Measurements from ENCODE around the gene USP7. TPM values are rescaled to one million over a fixed set of nuclear protein-coding genes. Genes with fewer than 3 reads are reported as not detected.

USP7 gene
- total RNA-seq, 2 donors from 2014 or later: 114 to 140 TPM

DNA sequence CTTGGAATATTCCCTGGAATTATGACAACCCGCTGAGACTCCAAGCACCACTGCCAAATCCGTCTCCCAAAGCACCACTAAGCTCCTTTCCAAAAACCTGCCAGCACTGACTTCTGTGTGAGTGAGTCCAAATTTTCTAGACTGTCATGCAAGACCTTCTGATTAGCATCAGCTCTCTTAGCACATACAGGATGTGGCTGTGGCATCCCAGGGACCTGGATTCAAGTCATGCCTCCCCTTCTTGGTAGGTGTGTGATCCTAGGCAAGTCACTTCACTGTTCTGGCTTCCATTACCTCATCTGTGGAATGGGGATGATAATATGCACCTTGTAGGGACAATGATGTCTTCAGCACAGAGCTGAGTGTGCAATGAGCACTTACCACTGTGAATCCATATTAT lies 38.3 kb upstream of the USP7 start:
- 92 to 100% methylated on average over 1 to 2 of the region's 2 CpGs for WGBS, 2 experiments (ENCODE audit: insufficient coverage in 1 of 2, insufficient read length in 1 of 2)
- Mint-ChIP-seq H3K9me3 (peaks cover 2% of the 10 kb centered on the region), H3K36me3 (ENCODE audit: low read depth) (no peaks in the 10 kb centered on the region)

DNA sequence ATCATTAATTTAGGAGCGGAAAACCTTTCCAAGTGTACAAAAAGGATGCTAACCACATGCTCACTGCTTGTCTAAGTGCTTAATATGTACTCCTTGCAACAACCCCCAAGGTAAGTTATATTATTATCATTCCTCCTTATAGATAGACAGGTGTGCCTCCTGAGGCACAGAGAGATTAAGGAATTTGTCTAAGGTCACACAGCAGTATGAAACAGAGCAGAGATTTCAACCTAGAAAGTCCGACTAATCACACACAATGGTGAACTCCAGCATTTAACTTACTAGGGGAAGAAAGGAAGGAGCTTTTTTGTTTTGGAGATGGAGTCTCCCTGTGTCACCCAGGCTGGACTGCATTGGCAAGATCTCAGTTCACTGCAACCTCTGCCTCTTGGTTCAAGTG lies 37.0 kb upstream of the USP7 start:
- no peaks in the 10 kb centered on the region for H3K4me1 ChIP-seq (ENCODE audit: control insufficient read depth, insufficient read depth, low read length)
- no peaks in the 10 kb centered on the region for H3K36me3 ChIP-seq (ENCODE audit: control insufficient read depth, insufficient read depth, low read length)
- 86% methylated on average over 2 of the region's 2 CpGs; no CpG with 5 or more reads in 1 of the 2 experiments for WGBS, 2 experiments (ENCODE audit: insufficient coverage in 1 of 2, insufficient read length in 1 of 2)
- H3K27ac Mint-ChIP-seq: no peak overlapping the region
- no peak overlapping the region for H3K27ac ChIP-seq (ENCODE audit: low read depth, low read length)
- peaks cover 3% of the 10 kb centered on the region for H3K9me3 Mint-ChIP-seq
- DNase-seq: no peak
- no peaks in the 10 kb centered on the region for H3K27me3 Mint-ChIP-seq (ENCODE audit: insufficient read depth)
- no peak overlapping the region for H3K4me3 ChIP-seq (ENCODE audit: low read length)
- H3K9me3 ChIP-seq (ENCODE audit: control insufficient read depth, low read length): no peaks in the 10 kb centered on the region
- no peak overlapping the region for H3K9ac ChIP-seq (ENCODE audit: extremely low read depth, low read length, poor library complexity, severe bottlenecking)
- no peak overlapping the region for H3K4me3 Mint-ChIP-seq
- no peaks in the 10 kb centered on the region for H3K4me1 Mint-ChIP-seq
- no peaks in the 10 kb centered on the region for H3K36me3 Mint-ChIP-seq (ENCODE audit: low read depth)
- H3K27me3 ChIP-seq (ENCODE audit: control insufficient read depth, insufficient read depth, low read length, poor library complexity, severe bottlenecking): no peaks in the 10 kb centered on the region
- TF ChIP-seq, protein P1, sequence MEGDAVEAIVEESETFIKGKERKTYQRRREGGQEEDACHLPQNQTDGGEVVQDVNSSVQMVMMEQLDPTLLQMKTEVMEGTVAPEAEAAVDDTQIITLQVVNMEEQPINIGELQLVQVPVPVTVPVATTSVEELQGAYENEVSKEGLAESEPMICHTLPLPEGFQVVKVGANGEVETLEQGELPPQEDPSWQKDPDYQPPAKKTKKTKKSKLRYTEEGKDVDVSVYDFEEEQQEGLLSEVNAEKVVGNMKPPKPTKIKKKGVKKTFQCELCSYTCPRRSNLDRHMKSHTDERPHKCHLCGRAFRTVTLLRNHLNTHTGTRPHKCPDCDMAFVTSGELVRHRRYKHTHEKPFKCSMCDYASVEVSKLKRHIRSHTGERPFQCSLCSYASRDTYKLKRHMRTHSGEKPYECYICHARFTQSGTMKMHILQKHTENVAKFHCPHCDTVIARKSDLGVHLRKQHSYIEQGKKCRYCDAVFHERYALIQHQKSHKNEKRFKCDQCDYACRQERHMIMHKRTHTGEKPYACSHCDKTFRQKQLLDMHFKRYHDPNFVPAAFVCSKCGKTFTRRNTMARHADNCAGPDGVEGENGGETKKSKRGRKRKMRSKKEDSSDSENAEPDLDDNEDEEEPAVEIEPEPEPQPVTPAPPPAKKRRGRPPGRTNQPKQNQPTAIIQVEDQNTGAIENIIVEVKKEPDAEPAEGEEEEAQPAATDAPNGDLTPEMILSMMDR (conservative IDR thresholded peaks at IDR 0.05): no peak

More for the DNA sequence above, 38.3 kb upstream of the USP7 start:
- DNase-seq: no peak
- Histone ChIP-seq H3K4me3 (ENCODE audit: low read length) (no peak overlapping the region), H3K9ac (ENCODE audit: extremely low read depth, low read length, poor library complexity, severe bottlenecking) (no peak overlapping the region), H3K4me1 (ENCODE audit: control insufficient read depth, insufficient read depth, low read length) (no peaks in the 10 kb centered on the region), H3K27ac (ENCODE audit: low read depth, low read length) (no peak overlapping the region), H3K36me3 (ENCODE audit: control insufficient read depth, insufficient read depth, low read length) (no peaks in the 10 kb centered on the region), H3K9me3 (ENCODE audit: control insufficient read depth, low read length) (no peaks in the 10 kb centered on the region), H3K27me3 (ENCODE audit: control insufficient read depth, insufficient read depth, low read length, poor library complexity, severe bottlenecking) (no peaks in the 10 kb centered on the region)
- H3K4me1 Mint-ChIP-seq: no peaks in the 10 kb centered on the region
- no peak overlapping the region for H3K27ac Mint-ChIP-seq
- H3K4me3 Mint-ChIP-seq: no peak overlapping the region
- TF ChIP-seq, protein P1 (conservative IDR thresholded peaks at IDR 0.05): no peak
- H3K27me3 Mint-ChIP-seq (ENCODE audit: insufficient read depth): no peaks in the 10 kb centered on the region

GRCh38 chr16:8999800-9000199 lies 36.1 kb upstream of the USP7 start:
- H3K4me1 Mint-ChIP-seq: no peaks in the 10 kb centered on the region
- 93 to 94% methylated on average over 2 to 4 of the region's 4 CpGs for WGBS, 2 experiments (ENCODE audit: insufficient coverage in 1 of 2, insufficient read length in 1 of 2)

More at GRCh38 chr16:8999800-9000199, 36.1 kb upstream of the USP7 start:
- H3K27me3 Mint-ChIP-seq (ENCODE audit: insufficient read depth): no peaks in the 10 kb centered on the region
- Histone ChIP-seq H3K9me3 (ENCODE audit: control insufficient read depth, low read length) (no peaks in the 10 kb centered on the region), H3K9ac (ENCODE audit: extremely low read depth, low read length, poor library complexity, severe bottlenecking) (no peak overlapping the region), H3K36me3 (ENCODE audit: control insufficient read depth, insufficient read depth, low read length) (no peaks in the 10 kb centered on the region), H3K4me3 (ENCODE audit: low read length) (no peak overlapping the region), H3K4me1 (ENCODE audit: control insufficient read depth, insufficient read depth, low read length) (no peaks in the 10 kb centered on the region), H3K27me3 (ENCODE audit: control insufficient read depth, insufficient read depth, low read length, poor library complexity, severe bottlenecking) (no peaks in the 10 kb centered on the region), H3K27ac (ENCODE audit: low read depth, low read length) (no peak overlapping the region)
- no peak overlapping the region for H3K27ac Mint-ChIP-seq
- peaks cover 3% of the 10 kb centered on the region for H3K9me3 Mint-ChIP-seq
- H3K36me3 Mint-ChIP-seq (ENCODE audit: low read depth): no peaks in the 10 kb centered on the region
- TF ChIP-seq, protein P1 (conservative IDR thresholded peaks at IDR 0.05): no peak
- no peak overlapping the region for H3K4me3 Mint-ChIP-seq
- no peak for DNase-seq
